Loucy (cell line): Measurements from ENCODE around the gene DSCAML1.

Experiments used
- CTCF ChIP-seq: fragments of 200-600 bp; sonication (generic); conservative IDR thresholded peaks from 2 replicates; pipeline ENCODE4 v1.5.1; 2014; ENCODE audit warnings: mild to moderate bottlenecking, antibody characterized with exemption, low read length
- EZH2phosphoT487 ChIP-seq: fragments of 200-600 bp; IDR thresholded peaks from 2 replicates; pipeline ENCODE4 v1.6.1; 2018; ENCODE audit warnings: antibody characterized with exemption, mild to moderate bottlenecking, moderate library complexity, borderline replicate concordance

GRCh38 chr11:117815262-117815803, 18.3 kb upstream of the DSCAML1 start:
- TF ChIP-seq CTCF (no peak), EZH2phosphoT487 (no peak)
